ACC112 (cell line): ENCODE results near the gene PPM1N.

Experiments used
- H2AFZ ChIP-seq: fragments of 200-600 bp; sonication (generic); one replicate; pipeline ENCODE4 v1.6.0; 2017; ENCODE audit warnings: antibody characterized with exemption, low read length; ENCODE audit not compliant: unreplicated experiment
- H3K27ac ChIP-seq: fragments of 200-600 bp; sonication (generic); 2 replicates; pipeline ENCODE4 v1.5.1; 2014; ENCODE audit warnings: low read depth, mild to moderate bottlenecking, antibody characterized with exemption, low read length, moderate library complexity
- H3K27me3 ChIP-seq: fragments of 200-600 bp; sonication (generic); 2 replicates; pipeline ENCODE4 v1.6.1; 2014; ENCODE audit warnings: mild to moderate bottlenecking, antibody characterized with exemption, low read length, moderate library complexity, mixed read lengths; ENCODE audit not compliant: insufficient read depth
- H3K36me3 ChIP-seq: fragments of 200-600 bp; sonication (generic); 2 replicates; pipeline ENCODE4 v1.6.1; 2016; ENCODE audit warnings: mild to moderate bottlenecking, antibody characterized with exemption, low read length, moderate library complexity, mixed read lengths; ENCODE audit not compliant: insufficient read depth
- H3K4me1 ChIP-seq: fragments of 200-600 bp; sonication (generic); one replicate; pipeline ENCODE4 v1.6.1; 2016; ENCODE audit warnings: low read length, mixed read lengths; ENCODE audit not compliant: insufficient read depth, unreplicated experiment, control insufficient read depth
- H3K4me3 ChIP-seq: fragments of 200-600 bp; sonication (generic); 2 replicates; pipeline ENCODE4 v1.5.1; 2014; ENCODE audit warnings: mild to moderate bottlenecking, low read depth, low read length
- H3K79me2 ChIP-seq: fragments of 200-600 bp; sonication (generic); one replicate; pipeline ENCODE4 v1.6.0; 2016; ENCODE audit warnings: low read length; ENCODE audit not compliant: control insufficient read depth, unreplicated experiment, insufficient read depth

PPM1N gene

GRCh38 chr19:45511074-45511473 lies 12.8 kb downstream of the PPM1N start:
- Histone ChIP-seq H3K36me3 (no peaks in the 10 kb centered on the region), H3K79me2 (peaks cover 76% of the 10 kb centered on the region), H3K27me3 (no peaks in the 10 kb centered on the region), H3K27ac (no peak overlapping the region), H2AFZ (no peak overlapping the region), H3K4me1 (peaks cover 21% of the 10 kb centered on the region), H3K4me3 (no peak overlapping the region)

- H3K79me2 ChIP-seq = peaks cover 69% of the 10 kb centered on the region
- no peaks in the 10 kb centered on the region for H3K27me3 ChIP-seq
- H2AFZ ChIP-seq = no peak overlapping the region
- no peak overlapping the region for H3K4me3 ChIP-seq
- no peaks in the 10 kb centered on the region for H3K36me3 ChIP-seq
- H3K4me1 ChIP-seq = peaks cover 20% of the 10 kb centered on the region
- H3K27ac ChIP-seq = no peak overlapping the region
Measured at GRCh38 chr19:45512881-45513483, 14.7 kb downstream of the PPM1N start.

GRCh38 chr19:45514376-45515051 lies 16.3 kb downstream of the PPM1N start:
- Histone ChIP-seq H3K27me3 (no peaks in the 10 kb centered on the region), H3K4me3 (no peak overlapping the region), H3K4me1 (peaks cover 19% of the 10 kb centered on the region), H2AFZ (no peak overlapping the region), H3K36me3 (no peaks in the 10 kb centered on the region), H3K79me2 (peaks cover 55% of the 10 kb centered on the region), H3K27ac (no peak overlapping the region)

- Histone ChIP-seq H3K79me2 (peaks cover 48% of the 10 kb centered on the region), H3K4me3 (no peak overlapping the region), H3K27ac (no peak overlapping the region), H3K27me3 (no peaks in the 10 kb centered on the region), H3K36me3 (no peaks in the 10 kb centered on the region), H3K4me1 (peaks cover 16% of the 10 kb centered on the region), H2AFZ (no peak overlapping the region)
Measured at GRCh38 chr19:45515081-45515624, 16.9 kb downstream of the PPM1N start.

GRCh38 chr19:45515807-45516401 lies 17.7 kb downstream of the PPM1N start:
- H3K36me3 ChIP-seq = no peaks in the 10 kb centered on the region
- no peaks in the 10 kb centered on the region for H3K27me3 ChIP-seq
- H3K4me1 ChIP-seq = peaks cover 16% of the 10 kb centered on the region
- no peak overlapping the region for H2AFZ ChIP-seq
- no peak overlapping the region for H3K4me3 ChIP-seq
- peaks cover 41% of the 10 kb centered on the region for H3K79me2 ChIP-seq
- no peak overlapping the region for H3K27ac ChIP-seq

- no peak overlapping the region for H3K4me3 ChIP-seq
- H3K27ac ChIP-seq = no peak overlapping the region
- H3K4me1 ChIP-seq = peaks cover 16% of the 10 kb centered on the region
- H3K79me2 ChIP-seq = peaks cover 28% of the 10 kb centered on the region
- no peaks in the 10 kb centered on the region for H3K36me3 ChIP-seq
- H2AFZ ChIP-seq = no peak overlapping the region
- H3K27me3 ChIP-seq = no peaks in the 10 kb centered on the region
Measured at GRCh38 chr19:45517238-45517637, 19.0 kb downstream of the PPM1N start.

GRCh38 chr19:45517641-45518468 lies 19.6 kb downstream of the PPM1N start:
- Histone ChIP-seq H3K4me3 (no peak overlapping the region), H3K4me1 (peaks cover 20% of the 10 kb centered on the region), H2AFZ (no peak overlapping the region), H3K27ac (no peak overlapping the region), H3K27me3 (no peaks in the 10 kb centered on the region), H3K79me2 (peaks cover 26% of the 10 kb centered on the region), H3K36me3 (no peaks in the 10 kb centered on the region)

GRCh38 chr19:45518469-45518826 lies 20.2 kb downstream of the PPM1N start:
- Histone ChIP-seq H3K36me3 (no peaks in the 10 kb centered on the region), H3K4me1 (peaks cover 21% of the 10 kb centered on the region), H3K79me2 (peaks cover 22% of the 10 kb centered on the region), H2AFZ (no peak overlapping the region), H3K4me3 (no peak overlapping the region), H3K27ac (no peak overlapping the region), H3K27me3 (no peaks in the 10 kb centered on the region)

GRCh38 chr19:45522010-45522941 lies 24.0 kb downstream of the PPM1N start:
- Histone ChIP-seq H3K36me3 (0 out of 2 replicates have a peak, but pooled peaks cover 7% of the 10 kb centered on the region), H3K4me1 (peaks cover 7% of the 10 kb centered on the region), H3K27ac (no peak overlapping the region), H3K4me3 (no peak overlapping the region), H2AFZ (no peak overlapping the region), H3K27me3 (no peaks in the 10 kb centered on the region), H3K79me2 (no peaks in the 10 kb centered on the region)
